SH-SY5Y (cell line): ENCODE data around the gene FAT3.

Experiments
- GATA2 ChIP-seq: IDR thresholded peaks from 2 replicates; pipeline ENCODE4 v1.6.1; 2011; ENCODE audit warnings: mild to moderate bottlenecking, low read depth, low read length
- GATA3 ChIP-seq: IDR thresholded peaks from 2 replicates; pipeline ENCODE4 v1.6.1; 2011; ENCODE audit warnings: low read depth, mild to moderate bottlenecking, low read length, moderate library complexity

FAT3 gene

DNA sequence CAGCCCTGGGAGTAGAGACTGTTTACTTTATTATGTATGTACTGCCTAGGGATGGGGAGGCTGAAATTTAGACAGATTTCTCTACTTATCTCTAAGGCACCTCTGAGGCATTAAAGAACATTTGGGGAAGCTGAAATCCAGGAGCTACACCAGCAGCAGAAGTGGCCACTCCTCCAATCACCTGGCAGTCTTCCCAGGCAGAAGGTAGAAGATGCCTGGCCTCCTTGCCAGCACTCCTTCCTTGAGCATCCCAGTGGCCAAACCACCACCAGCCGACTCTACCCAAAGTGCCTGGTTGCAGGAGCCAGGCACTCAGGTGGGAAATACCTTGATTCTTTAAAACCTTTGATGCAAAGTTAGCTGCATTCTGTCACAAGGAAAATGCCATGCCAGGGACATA, 1.9 kb upstream of the FAT3 start:
- TF ChIP-seq GATA3 (no peak), GATA2 (no peak)

DNA sequence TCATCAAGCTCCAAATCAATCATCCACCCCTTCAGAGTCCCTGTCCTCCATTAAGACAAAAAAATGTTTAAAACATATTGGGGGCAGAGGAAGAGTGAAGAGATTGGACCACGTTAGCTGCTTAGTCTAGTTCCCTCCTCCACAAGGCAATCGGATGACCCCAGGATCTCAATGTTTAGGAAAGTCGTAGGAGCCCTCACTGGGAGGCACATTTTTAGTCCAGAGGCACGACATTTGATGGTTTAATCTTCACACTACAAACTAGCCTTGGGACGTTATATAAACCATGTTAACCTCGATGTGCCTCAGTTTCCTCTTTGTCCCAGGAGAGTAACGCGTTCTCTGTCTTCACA, 588 bp upstream of the FAT3 start:
- no peak for TF ChIP-seq GATA2
- TF ChIP-seq GATA3 = no peak

DNA sequence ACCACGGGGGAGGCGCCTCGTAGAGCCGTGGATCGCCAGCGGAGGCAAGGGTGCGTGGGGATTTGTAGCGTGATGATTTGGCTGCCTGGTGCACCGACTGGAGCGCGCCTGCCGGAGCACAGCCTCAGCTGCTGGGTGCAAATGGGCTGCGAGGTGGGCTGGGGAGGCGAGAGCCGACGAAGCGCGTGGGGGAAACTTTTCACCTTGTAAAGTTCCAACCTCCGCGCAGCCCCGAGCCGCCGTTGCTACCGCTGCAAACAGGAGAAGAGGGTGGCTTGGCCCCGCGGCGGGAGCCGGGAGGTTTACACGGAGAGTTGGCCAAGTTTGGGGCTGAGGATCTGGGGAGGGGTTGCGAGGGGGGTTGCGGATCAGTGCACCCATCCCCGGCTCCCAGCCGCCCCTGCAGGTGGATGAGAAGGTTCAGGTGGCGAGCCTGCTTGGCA, 528 bp downstream of the FAT3 start:
- TF ChIP-seq GATA3 (no peak), GATA2 (no peak)

DNA sequence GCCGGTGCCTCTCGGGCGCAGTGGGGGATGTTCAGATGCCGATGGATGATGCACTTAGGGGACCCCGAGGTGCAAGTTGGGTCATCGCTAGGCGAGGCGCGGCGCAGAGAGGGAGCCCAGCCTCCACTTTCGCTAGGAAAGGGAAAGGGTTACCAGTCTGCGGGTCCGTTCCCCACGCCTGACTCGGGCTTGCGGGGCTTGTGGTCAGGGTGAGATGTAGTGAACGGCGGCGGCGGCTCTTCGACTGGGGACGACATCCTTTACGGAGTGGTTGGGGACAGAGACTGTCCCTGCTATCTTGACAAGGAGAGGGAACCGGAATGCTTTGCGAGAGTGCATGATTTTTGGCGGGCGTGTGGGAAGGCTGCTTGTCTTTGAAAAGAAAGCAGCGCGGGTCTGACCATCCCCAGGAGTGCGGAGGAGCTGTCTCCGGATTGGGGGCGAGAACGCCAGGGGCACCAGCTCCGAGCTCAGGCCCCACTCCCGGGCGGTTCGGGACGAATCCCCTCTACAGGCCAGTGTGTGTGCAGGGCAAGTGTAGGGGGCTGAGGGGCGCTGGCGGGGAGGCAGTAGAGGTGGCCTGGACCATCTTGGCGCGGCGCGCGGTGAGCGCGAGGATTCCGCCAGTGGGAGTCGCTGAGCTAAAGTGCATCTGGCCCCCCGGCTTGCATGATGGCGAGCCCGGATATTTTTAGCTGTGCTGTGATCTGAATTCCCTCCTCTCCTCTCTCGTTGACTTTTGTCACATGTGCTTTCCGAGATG, 1.1 kb downstream of the FAT3 start:
- no peak for TF ChIP-seq GATA2
- no peak for TF ChIP-seq GATA3

DNA sequence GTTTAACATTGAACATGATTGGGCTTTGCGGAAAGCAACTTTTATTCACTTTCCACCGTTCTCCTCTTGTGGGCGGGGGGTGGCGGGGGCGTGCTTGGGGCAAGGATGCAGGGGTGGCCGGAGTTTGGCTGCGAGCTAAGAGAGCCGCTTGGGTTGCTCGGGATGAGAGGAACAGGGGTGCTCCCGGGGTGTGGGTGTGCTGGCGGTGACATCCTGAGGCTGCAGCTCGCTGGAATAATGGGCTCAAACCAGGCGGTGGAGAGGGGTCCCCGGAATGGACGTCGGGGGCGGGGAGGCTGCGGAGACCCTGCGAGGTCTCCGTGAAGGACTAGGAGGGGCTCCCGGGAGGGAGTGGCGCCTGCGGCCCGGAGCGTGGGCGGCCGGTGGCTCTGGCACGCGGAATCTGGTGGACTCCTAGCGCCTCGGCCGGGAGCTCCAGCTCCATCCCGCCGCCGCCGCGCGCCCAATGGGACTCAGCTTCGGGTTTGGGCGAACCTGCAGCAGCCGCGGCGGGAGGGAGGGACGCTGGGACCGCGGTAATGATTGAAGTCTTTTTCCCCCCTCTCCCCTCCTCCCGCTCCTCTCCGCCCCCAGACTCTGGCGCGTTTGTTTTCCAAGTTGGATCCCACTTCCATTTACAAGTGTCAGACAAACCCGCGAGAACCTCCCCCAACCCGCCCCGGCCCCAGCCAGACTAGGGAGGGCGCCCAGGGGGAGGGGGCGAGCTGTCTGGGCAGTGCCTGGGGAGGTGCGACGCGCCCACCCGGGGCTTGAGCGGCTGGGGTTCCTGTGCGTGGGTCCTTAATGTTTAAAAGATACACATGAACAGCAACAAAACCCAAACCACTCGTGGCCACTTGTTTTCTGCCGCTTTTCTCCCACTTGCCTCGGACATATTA, 2.0 kb downstream of the FAT3 start:
- TF ChIP-seq GATA2 = no peak
- TF ChIP-seq GATA3 = no peak

DNA sequence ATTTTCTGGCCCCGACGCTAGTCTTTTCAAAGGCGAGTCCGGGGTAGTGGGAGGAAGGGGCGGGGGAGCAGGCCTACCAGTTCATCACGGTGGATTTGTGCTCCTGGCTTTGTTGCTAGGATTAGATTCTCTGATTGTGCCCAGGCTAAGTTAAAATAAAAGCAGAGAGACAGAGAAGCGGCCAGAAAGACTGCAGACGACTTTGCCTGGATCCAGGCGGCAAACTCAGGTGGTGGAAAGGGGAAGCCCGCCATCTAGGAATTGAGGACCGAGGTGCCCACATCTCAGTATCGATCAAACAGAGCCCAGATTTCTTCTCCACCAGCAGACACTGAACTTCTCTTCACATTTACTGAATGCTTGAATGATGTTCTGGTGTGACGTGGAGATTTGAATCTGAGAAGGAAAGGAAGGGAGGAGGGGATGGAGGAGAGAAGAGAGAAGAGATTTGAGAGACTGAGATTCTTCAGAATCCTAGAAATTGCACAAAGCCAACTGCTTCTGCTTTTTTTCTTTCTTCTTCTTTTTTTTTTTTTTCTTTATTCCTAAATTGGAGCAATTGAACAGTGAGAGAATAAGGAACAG, 2.7 kb downstream of the FAT3 start:
- TF ChIP-seq GATA2 (peak; percentile 57), GATA3 (no peak)

DNA sequence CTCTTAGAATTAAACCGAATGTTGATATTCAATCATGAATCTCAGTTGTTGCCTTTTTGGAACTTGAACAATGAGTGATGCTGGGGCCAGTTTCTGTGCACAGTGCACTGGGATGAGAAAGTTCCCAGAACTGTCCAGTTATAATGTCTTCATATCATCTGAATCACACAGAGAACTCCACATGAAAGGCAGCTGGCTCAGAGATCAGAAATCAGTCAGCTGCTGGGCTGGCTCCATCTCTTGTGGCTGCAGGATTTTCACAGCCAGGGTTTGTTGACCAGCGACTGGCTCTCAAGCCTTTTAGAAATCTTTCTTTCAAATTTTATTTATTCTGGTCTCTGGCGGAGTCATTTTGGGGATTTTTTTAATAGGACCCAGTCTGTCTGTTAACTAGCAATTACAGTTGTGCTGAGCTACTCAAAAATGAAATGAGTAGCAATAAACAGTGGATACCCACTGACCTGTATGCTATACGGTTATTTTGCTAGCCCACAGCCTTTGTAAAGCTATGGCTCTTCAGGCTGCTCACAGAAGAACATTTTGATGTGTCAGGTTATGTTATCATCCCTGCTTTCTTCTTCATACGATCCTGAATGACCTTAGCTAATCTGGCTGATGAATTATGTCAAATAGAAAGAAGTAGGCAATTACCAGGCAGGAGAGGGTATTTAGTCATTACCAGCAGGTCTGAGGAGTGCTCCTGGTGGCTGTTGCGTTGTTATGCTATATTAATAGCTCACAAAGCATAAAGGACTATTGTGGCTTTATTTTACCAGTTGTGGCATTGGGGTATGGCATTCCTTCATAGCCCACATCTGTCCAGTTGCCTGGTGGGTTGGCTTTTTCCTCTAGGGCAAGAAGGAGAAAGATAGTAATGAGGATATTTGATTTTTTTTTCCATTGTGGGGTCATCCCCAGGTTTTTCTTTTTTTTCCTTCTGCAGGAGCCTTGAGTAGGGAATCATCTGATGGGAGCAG, 3.6 kb downstream of the FAT3 start:
- TF ChIP-seq GATA2 (peak; percentile 32; the same call in 1 of the 2 replicates), GATA3 (no peak)

DNA sequence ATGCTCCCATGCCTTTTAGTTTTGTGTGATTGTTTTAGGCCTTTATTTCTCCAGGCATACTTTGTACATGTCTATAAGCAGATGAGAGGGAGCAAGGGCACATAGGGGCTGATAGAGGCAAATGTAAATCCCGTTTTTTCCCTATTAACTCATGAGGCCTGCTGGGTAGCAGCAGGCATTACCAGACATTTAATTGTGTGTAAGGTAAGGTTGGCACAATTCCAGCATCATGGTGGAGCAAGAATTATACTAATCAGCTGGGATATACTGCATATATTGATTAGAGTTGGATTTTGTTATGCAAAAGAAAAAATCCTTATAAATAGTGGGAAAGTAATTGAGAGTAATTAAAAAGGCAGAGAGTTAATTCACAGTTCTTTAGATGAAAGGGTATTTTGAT, 12.2 kb downstream of the FAT3 start:
- no peak for TF ChIP-seq GATA2
- no peak for TF ChIP-seq GATA3

DNA sequence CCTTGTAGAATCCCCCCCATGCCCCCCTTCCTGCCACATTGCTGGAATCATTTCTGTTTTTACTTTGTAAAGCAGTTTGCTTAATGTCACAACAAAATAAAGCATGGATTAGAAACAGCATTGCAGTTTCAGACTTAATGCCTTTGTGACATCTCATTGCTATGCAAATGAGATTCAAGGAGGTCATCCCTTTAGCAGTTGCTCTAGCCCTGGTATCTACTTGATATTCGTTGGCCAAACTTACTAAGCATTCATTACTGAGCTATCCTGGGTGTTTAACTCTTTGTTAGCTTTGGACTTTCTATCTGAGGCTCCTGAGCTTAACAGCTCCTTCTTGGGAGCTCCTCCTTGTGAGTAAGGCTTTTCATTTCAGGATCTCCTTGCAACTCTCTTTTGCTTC, 16.3 kb downstream of the FAT3 start:
- TF ChIP-seq GATA2 = no peak

DNA sequence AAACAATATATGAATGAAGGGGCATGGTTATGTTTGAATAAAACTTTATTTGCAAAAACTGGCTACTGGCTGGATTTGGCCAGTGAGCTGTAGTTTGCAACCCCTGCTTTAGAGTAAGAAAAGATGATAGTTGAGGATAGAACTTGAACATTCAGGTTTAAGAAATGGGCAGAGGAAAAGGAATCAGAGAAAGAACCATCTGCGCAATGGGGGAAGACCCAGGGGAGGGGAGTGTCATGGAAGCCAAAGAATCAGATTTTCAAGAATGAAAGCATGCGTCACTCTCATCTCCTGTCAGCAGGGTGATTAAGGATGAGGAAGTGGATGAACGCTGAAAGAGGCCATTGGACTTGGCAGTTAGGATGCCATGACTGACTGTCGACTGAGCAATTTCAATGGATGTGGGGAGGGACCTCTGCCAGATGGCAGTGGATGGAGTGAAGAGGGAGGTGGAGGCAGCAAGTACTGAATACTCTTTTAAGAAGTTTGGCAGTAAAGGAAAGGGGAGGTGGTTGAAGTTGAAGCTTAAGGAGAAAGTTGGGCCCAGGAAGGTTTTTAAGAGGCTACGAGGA, 21.2 kb downstream of the FAT3 start:
- TF ChIP-seq GATA2 (no peak), GATA3 (no peak)

DNA sequence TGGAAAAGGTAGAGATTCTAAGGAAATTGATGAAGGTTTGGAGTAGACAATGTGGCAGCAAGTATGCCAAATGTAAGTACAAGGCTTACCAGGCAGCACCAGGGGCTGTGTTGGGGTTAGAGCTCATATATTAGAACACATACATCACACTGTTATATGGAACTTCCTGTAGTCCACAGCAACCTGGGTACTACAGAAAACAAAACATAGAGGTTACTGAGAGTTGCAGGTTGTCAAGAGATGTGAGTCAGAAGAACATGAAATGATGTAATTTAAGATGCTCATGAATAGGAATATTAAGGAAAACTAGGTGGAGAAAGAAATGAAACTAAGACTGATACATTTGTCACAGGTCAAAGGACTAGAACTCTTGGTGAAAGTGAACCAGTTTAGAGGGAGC, 22.0 kb downstream of the FAT3 start:
- TF ChIP-seq GATA2 = no peak
- TF ChIP-seq GATA3 = no peak

DNA sequence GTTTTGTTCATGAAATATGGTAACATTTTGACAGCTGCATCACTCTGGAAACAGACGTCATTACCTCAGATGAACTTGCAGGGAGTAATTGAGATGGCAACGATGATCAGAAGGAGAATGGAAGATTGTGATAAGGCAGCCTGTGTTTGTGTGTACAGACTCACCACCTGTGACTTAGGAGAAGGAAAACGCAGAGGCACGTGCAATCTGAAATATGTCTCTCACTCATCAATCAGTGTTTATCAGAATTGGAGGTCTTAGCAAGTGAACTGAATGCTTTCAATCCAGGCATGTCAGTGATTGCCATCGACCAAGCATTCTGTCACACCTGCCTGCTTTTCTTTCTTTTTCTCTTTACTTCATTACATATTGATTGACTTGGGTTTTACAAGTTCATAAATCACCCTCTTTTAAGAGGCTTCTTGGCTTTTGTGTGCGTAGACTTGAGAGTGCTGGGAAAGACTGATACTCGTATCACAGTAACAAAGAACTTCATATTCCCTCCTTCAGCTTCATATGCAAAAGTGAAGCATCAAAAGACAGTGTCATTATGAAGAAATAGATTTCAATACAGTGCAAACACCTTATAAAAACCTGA, 24.6 kb downstream of the FAT3 start:
- TF ChIP-seq GATA2 (no peak), GATA3 (no peak)

DNA sequence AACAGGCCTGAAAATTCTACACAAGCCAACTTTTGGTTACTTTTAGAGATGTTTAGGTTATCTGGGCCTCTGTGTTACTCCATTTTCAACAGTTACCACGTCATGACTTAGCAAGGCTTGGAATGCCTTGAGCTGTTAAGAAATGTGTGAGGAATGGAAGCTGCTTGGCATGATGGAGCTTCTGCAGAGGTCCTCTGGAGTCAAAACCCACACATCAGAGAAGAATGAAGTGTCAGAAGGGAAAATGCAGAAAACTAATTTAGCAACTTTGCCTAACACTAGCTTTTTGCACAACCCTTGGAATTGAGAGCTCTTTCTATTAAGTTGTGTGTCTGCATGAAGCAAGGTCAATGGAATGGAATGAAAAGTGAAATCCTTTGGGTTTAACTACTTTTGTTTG, 27.4 kb downstream of the FAT3 start:
- TF ChIP-seq GATA3 (no peak), GATA2 (no peak)

DNA sequence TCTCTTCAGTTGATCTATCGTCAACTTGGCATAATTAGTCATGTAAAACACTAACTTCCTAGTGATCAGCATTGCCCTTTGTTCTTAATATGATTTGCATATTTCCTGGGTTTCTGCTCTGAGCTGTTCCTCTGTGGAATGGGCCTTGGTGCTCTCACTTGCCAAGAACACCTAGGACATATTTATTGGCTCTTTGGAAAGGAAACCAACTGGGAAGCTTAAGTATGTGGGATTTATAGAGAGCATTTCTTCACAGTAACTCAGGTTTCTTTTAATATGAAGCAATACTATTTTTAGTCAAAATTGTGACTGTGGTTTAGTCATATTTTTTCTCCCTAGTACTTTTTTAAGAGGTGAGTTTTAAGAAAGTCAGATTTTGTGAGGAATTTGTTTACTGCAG, 28.8 kb downstream of the FAT3 start:
- no peak for TF ChIP-seq GATA3
